K562 (cell line): ENCODE measurements around the gene PITPNC1. TPM values are rescaled to one million over a fixed set of nuclear protein-coding genes. Genes with fewer than 3 reads are reported as not detected.

Experiments used
- HDAC3 ChIP-seq: fragments of 450-650 bp; IDR thresholded peaks from 2 replicates; pipeline ENCODE4 v1.6.1; 2018; ENCODE audit warnings: borderline replicate concordance, mild to moderate bottlenecking, moderate library complexity; ENCODE audit not compliant: partially characterized antibody
- HMG20A ChIP-seq: fragments of 450-650 bp; formaldehyde crosslinking; conservative IDR thresholded peaks from 2 replicates; pipeline ENCODE4 v1.4.0; 2020; ENCODE audit warnings: mild to moderate bottlenecking, mixed read lengths
- PHF8 ChIP-seq: fragments of 200-600 bp; sonication (generic); IDR thresholded peaks from 2 replicates; pipeline ENCODE4 v1.6.1; 2012; ENCODE audit warnings: mixed run types, mild to moderate bottlenecking, inconsistent platforms, low read length, moderate library complexity, borderline replicate concordance
- RBM17 ChIP-seq: fragments of 200-400 bp; formaldehyde crosslinking; IDR thresholded peaks from 2 replicates; pipeline ENCODE4 v1.6.1; 2017; ENCODE audit warnings: low read depth, mild to moderate bottlenecking, low read length, borderline replicate concordance
- SNIP1 ChIP-seq: fragments of 450-650 bp; IDR thresholded peaks from 2 replicates; pipeline ENCODE4 v1.7.1; 2017; ENCODE audit warnings: low read depth, mild to moderate bottlenecking
- SRSF7 ChIP-seq: fragments of 200-400 bp; formaldehyde crosslinking; optimal IDR thresholded peaks from 2 replicates; pipeline ENCODE3; 2017; ENCODE audit warnings: mild to moderate bottlenecking, low read depth, low read length
- polyA plus RNA-seq, 8 experiments: library from polyadenylated mRNA; depleted of rRNA in 4 of 8; stranded (reverse) in 5 of 8; unstranded in 3 of 8; fragments of >200 nt; fragmentation: Nextera tagmentation in 2 of 8; fragmentation: Illumina TruSeq in 1 of 8; extraction: Ambion mirVana in 2 of 8; extraction: Trizol in 1 of 8; gene quantifications; 2 replicates each; pipeline versions ENCODE4 v1.2.1 to v1.2.3, GENCODE V29; 2011 to 2014; ENCODE audit warnings: inconsistent platforms in 1 of 8, missing spikeins in 1 of 8
- total RNA-seq, 7 experiments: library from RNA; depleted of rRNA in 6 of 7; stranded (reverse); fragments of >200 nt in 6 of 7; fragmentation: Illumina TruSeq in 2 of 7; extraction: Trizol in 2 of 7; gene quantifications; 2 replicates each; pipeline versions ENCODE4 v1.2.1 to v1.2.3, GENCODE V29; 2011 to 2021; ENCODE audit warnings: low replicate concordance in 1 of 7
- TF ChIP-seq, protein P1 (sequence below), 2 experiments: fragments of 450-650 bp; IDR thresholded peaks; 2 replicates each; pipeline ENCODE4 v1.6.1; 2016; ENCODE audit warnings: mild to moderate bottlenecking in 2 of 2, borderline replicate concordance in 1 of 2, low read depth in 1 of 2, moderate library complexity in 1 of 2
- TF ChIP-seq, protein P2 (sequence below): fragments of 450-650 bp; IDR thresholded peaks from 2 replicates; pipeline ENCODE4 v1.6.1; 2018; ENCODE audit warnings: mild to moderate bottlenecking, low read depth; ENCODE audit not compliant: partially characterized antibody

Gene PITPNC1
- total and polyA plus RNA-seq, 9 of the 15 experiments (the other 6 are each of a cell fraction or from before 2014, with no cell fraction given) = 0.11 to 1.1 (median 0.65) TPM

DNA sequence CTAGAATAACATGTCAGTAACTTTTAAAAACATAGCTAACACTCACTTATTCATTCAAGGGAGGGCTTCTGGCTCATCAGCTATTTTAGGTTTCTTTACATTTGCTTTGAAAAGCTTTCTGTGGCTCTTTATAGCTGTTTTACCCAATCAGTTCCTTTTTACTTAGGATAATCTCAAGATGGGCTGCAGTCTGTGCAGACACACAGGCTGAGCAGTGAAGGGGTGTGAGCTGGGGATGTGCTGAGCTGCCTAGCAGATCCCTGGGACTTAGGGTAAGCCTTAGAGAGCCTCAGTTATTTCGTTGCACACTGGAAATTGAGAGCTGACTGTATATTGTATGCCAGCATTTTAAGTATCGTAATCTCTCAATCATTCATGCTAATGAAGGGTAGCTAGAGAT, 310.4 kb downstream of the PITPNC1 start (continued):
- TF ChIP-seq, protein P1, sequence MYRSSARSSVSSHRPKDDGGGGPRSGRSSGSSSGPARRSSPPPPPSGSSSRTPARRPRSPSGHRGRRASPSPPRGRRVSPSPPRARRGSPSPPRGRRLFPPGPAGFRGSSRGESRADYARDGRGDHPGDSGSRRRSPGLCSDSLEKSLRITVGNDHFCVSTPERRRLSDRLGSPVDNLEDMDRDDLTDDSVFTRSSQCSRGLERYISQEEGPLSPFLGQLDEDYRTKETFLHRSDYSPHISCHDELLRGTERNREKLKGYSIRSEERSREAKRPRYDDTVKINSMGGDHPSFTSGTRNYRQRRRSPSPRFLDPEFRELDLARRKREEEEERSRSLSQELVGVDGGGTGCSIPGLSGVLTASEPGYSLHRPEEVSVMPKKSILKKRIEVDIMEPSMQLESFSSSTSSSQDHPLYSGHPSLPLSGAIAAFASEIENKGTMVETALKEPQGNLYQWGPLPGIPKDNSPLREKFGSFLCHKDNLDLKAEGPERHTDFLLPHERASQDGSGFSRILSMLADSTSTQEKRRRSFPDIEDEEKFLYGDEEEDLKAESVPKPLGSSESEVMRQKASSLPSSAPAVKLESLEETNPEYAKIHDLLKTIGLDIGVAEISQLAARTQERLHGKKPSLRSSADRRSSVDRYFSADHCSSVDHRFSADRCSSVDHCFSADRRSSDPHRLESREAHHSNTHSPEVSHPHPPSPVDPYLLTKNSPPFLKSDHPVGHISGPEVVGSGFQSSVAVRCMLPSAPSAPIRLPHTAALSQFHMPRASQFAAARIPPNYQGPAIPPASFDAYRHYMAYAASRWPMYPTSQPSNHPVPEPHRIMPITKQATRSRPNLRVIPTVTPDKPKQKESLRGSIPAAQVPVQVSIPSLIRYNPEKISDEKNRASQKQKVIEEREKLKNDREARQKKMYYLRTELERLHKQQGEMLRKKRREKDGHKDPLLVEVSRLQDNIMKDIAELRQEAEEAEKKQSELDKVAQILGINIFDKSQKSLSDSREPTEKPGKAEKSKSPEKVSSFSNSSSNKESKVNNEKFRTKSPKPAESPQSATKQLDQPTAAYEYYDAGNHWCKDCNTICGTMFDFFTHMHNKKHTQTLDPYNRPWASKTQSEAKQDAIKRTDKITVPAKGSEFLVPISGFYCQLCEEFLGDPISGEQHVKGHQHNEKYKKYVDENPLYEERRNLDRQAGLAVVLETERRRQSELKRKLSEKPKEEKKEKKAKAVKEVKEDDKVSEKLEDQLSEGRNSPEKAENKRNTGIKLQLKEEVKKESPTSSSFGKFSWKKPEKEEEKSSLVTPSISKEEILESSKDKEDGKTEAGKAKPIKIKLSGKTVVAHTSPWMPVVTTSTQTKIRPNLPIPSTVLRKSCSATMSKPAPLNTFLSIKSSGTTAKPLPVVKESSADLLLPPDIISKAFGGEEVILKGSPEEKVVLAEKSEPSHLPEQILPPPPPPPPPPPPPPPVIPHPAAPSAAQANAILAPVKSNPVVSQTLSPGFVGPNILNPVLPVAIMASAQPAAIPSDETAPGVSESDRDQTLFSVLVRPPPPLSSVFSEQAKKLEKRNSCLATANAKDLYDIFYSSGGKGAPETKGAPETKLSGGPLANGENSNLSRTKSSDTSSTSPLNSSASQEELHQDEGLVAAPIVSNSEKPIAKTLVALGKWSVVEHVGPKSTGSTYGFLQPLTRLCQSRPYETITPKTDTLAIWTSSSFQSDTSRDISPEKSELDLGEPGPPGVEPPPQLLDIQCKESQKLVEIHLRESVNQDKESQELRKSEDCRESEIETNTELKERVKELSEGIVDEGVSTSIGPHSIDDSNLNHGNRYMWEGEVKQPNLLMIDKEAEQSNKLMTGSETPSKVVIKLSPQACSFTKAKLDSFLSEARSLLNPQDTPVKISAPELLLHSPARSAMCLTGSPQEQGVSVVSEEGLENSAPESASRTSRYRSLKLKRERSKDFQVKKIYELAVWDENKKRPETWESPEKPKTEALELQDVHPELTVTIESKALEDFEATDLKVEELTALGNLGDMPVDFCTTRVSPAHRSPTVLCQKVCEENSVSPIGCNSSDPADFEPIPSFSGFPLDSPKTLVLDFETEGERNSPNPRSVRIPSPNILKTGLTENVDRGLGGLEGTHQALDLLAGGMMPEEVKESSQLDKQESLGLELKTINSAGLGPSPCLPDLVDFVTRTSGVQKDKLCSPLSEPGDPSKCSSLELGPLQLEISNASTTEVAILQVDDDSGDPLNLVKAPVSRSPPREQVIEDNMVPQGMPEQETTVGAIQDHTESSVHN (IDR thresholded peaks at IDR 0.05; ENCODE audit: borderline replicate concordance in 1 of 2, low read depth in 1 of 2) = no peak
- TF ChIP-seq, protein P2, sequence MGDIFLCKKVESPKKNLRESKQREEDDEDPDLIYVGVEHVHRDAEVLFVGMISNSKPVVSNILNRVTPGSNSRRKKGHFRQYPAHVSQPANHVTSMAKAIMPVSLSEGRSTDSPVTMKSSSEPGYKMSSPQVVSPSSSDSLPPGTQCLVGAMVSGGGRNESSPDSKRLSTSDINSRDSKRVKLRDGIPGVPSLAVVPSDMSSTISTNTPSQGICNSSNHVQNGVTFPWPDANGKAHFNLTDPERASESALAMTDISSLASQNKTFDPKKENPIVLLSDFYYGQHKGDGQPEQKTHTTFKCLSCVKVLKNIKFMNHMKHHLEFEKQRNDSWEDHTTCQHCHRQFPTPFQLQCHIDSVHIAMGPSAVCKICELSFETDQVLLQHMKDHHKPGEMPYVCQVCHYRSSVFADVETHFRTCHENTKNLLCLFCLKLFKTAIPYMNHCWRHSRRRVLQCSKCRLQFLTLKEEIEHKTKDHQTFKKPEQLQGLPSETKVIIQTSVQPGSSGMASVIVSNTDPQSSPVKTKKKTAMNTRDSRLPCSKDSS = no peak
- TF ChIP-seq HMG20A (CRISPR knock-in tag) (no peak), HDAC3 (no peak), SNIP1 (no peak), PHF8 (no peak), RBM17 (no peak), SRSF7 (no peak)
